Measurements from ENCODE around the gene FCN2. TPM values are rescaled to one million over a fixed set of nuclear protein-coding genes. Genes with fewer than 3 reads are reported as not detected.

Gene FCN2
- polyA plus RNA-seq, 1 of the 3 experiments (the other 2 are of a cell fraction), result not detected

- POLR2A ChIA-PET, result no interaction called here
- Histone ChIP-seq H3K9me2 (no peaks in the 10 kb centered on the region), H3K9me3 (no peaks in the 10 kb centered on the region), H3K27me3 (ENCODE audit: insufficient read depth) (no peaks in the 10 kb centered on the region), H4K20me1 (ENCODE audit: insufficient read depth) (peaks cover 39% of the 10 kb centered on the region), H3K9ac (no peak overlapping the region), H3K4me1 (ENCODE audit: control insufficient read depth in 1 of 2, insufficient read depth in 2 of 2, low read depth in 1 of 2, low read length in 1 of 2) (no peaks in the 10 kb centered on the region), H3K4me2 (no peak overlapping the region), H3K36me3 (replicated peaks in 1 of 2; ENCODE audit: control insufficient read depth in 1 of 2, insufficient read depth in 2 of 2, low read length in 1 of 2) (peaks cover 49 to 78% of the 10 kb centered on the region in 2 experiments), H3K27ac (ENCODE audit: low read depth in 2 of 2, low read length in 1 of 2) (no peak overlapping the region), H3K79me2 (ENCODE audit: insufficient read depth) (no peaks in the 10 kb centered on the region; the same call in 1 of the 2 replicates), H3F3A (replicated peaks; ENCODE audit: insufficient read depth) (peaks cover 12% of the 10 kb centered on the region), H3K4me3 (ENCODE audit: low read depth in 2 of 2, low read length in 1 of 2) (no peak overlapping the region), H2AFZ (ENCODE audit: low read depth) (no peak overlapping the region)
- WGBS (ENCODE audit: low lambda C conversion rate), result 94% methylated on average over 19 of the region's 25 CpGs
- CTCF ChIA-PET, result no interaction called here
- TF ChIP-seq, protein P1, sequence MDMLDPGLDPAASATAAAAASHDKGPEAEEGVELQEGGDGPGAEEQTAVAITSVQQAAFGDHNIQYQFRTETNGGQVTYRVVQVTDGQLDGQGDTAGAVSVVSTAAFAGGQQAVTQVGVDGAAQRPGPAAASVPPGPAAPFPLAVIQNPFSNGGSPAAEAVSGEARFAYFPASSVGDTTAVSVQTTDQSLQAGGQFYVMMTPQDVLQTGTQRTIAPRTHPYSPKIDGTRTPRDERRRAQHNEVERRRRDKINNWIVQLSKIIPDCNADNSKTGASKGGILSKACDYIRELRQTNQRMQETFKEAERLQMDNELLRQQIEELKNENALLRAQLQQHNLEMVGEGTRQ (IDR thresholded peaks at IDR 0.05; ENCODE audit: borderline replicate concordance, low read depth, low read length), result no peak
- TF ChIP-seq EP300 (IDR thresholded peaks at IDR 0.05; ENCODE audit: borderline replicate concordance in 1 of 2, low read depth in 1 of 2, low read length in 1 of 2) (no peak), GABPA (IDR thresholded peaks at IDR 0.05; ENCODE audit: low read depth) (no peak), NRF1 (IDR thresholded peaks at IDR 0.05; ENCODE audit: low read depth, low read length) (no peak), CHD2 (IDR thresholded peaks at IDR 0.05; ENCODE audit: low read length, partially characterized antibody) (no peak), CTCF (IDR thresholded peaks at IDR 0.05) (no peak), RFX5 (IDR thresholded peaks at IDR 0.05; ENCODE audit: low read length) (no peak), RAD21 (IDR thresholded peaks at IDR 0.05; ENCODE audit: low read length) (no peak), NFIC (IDR thresholded peaks at IDR 0.05; ENCODE audit: borderline replicate concordance) (no peak), TEAD4 (IDR thresholded peaks at IDR 0.05; ENCODE audit: borderline replicate concordance, insufficient read depth) (no peak)
- TF ChIP-seq, protein P2, sequence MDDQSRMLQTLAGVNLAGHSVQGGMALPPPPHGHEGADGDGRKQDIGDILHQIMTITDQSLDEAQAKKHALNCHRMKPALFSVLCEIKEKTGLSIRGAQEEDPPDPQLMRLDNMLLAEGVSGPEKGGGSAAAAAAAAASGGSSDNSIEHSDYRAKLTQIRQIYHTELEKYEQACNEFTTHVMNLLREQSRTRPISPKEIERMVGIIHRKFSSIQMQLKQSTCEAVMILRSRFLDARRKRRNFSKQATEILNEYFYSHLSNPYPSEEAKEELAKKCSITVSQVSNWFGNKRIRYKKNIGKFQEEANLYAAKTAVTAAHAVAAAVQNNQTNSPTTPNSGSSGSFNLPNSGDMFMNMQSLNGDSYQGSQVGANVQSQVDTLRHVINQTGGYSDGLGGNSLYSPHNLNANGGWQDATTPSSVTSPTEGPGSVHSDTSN (IDR thresholded peaks at IDR 0.05), result no peak
- DNase-seq, result no peak
Observed at GRCh38 chr9:134834957-134835419, 45.6 kb upstream of the FCN2 start.

DNA sequence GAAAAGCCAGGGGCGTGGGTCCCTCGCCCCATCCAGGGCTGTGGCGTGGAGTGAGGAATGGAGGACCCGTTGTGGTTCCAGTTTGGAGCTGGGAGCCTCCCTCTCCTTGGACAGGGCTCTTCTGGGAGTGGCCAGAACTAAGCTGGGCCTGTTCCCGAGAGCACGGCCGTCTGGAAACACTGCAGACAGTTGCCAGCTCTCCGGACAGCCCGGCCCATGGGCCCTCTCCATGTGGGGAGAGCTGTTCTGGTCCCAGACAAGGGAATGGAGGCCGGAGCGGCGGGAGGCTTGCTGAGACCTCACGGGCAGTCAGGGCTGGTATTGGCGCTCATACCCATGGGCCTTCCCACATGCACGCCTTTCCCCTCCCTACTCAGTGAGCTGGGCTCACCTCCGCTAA lies 45.2 kb upstream of the FCN2 start:
- Histone ChIP-seq H3K4me1 (ENCODE audit: control insufficient read depth in 1 of 2, insufficient read depth in 2 of 2, low read depth in 1 of 2, low read length in 1 of 2) (no peaks in the 10 kb centered on the region), H3K27me3 (ENCODE audit: insufficient read depth) (no peaks in the 10 kb centered on the region), H3K9me3 (no peaks in the 10 kb centered on the region), H4K20me1 (ENCODE audit: insufficient read depth) (peaks cover 42% of the 10 kb centered on the region), H3K9me2 (no peaks in the 10 kb centered on the region), H3F3A (replicated peaks; ENCODE audit: insufficient read depth) (peaks cover 12% of the 10 kb centered on the region), H3K9ac (no peak overlapping the region), H3K27ac (ENCODE audit: low read depth in 2 of 2, low read length in 1 of 2) (no peak overlapping the region), H3K4me2 (no peak overlapping the region), H3K36me3 (replicated peaks in 1 of 2; ENCODE audit: control insufficient read depth in 1 of 2, insufficient read depth in 2 of 2, low read length in 1 of 2) (peaks cover 53 to 78% of the 10 kb centered on the region in 2 experiments), H3K4me3 (ENCODE audit: low read depth in 2 of 2, low read length in 1 of 2) (no peak overlapping the region), H2AFZ (ENCODE audit: low read depth) (no peak overlapping the region), H3K79me2 (ENCODE audit: insufficient read depth) (no peaks in the 10 kb centered on the region; the same call in 1 of the 2 replicates)
- WGBS (ENCODE audit: low lambda C conversion rate), result 87% methylated on average over 3 of the region's 16 CpGs
- TF ChIP-seq JUND (IDR thresholded peaks at IDR 0.05) (no peak), TAF1 (IDR thresholded peaks at IDR 0.05; ENCODE audit: borderline replicate concordance, low read depth, low read length) (no peak), TCF12 (IDR thresholded peaks at IDR 0.05) (no peak), MEF2A (IDR thresholded peaks at IDR 0.05; ENCODE audit: borderline replicate concordance, low read depth) (no peak), CTCF (IDR thresholded peaks at IDR 0.05) (no peak), MXI1 (IDR thresholded peaks at IDR 0.05; ENCODE audit: low read depth, low read length) (no peak)
- no peak for DNase-seq
- ChIA-PET POLR2A (no interaction called here), CTCF (interaction anchor here (0.7 kb wide), 1 partner anchor 56 kb away, joined by 3 read pairs; no protein-coding TSS in a partner anchor)
